Suppressor macrophage (primary cell): ENCODE measurements around the gene ANAPC2.
"Not testable (repeated sequence)": the region's sequence is repeated elsewhere in the genome, so short reads cannot be mapped to it uniquely, and the experiment has no call there.

ENCODE experiments used
- DNase-seq, 4 experiments: peaks; one replicate each; pipeline ENCODE4 v3.0.0-alpha.2; 2020 to 2022

ANAPC2 gene

DNA sequence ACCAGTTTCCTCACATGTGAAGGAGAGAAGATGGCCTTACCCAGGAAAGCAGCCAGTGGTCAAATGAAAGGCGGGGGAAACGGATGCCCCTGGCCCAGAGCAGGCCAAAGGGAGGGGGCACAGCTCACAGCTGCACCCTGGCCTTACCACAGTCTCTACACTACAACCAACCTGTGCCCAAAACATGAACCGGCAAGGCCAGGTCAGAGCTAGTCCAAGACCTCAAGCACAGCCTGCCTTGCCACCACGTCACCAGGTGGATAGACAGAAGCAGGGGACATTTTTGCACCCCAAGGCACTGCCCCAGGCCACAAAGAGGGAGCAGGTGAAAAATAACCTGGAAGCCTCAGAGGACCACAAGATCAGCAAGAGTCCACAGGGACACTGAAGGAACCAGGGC, 44.9 kb downstream of the ANAPC2 start:
- no peak for DNase-seq

DNA sequence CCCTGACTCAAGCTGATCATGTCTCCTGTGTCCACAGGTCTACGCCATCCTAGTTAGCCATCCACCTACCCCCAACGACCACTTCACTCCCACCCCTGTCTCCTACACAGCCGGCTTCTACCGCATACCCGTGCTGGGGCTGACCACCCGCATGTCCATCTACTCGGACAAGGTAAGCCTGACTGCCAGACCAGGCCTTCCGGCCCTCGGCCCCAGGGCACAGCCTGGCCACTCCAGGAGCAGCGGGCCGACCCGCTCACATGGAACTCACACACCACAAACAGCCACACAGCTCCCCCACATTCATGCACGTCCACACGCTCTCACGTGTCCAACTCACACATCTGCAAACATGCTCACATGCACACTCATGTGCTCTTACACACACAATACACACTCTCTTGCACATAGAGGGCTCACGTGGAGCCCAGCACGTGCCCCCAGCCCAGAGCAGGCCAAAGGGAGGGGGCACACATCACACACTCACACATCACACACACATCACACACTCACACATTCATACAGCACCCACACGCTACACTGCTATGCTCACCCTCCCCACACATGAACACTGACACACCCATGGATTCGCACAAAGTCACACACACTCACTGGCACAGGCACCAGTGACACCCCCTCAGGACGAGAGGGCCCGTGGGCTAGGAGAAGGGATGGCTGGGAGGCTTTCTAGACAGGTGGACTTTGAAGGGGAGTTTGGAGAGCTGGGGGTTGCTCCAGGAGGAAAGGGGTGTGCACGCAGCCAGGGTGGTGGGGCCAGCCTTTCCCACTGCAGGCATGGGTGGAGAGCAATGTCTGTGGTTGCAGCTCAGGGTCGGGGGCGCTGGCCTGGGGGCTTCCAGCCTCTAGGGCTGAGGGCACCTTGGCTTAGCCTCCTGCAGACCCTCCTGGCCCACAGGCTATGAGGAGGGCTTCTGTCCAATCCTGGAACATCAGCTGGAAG, 46.1 kb downstream of the ANAPC2 start:
- DNase-seq, result no peak

- no peak for DNase-seq
Measured at GRCh38 chr9:137141050-137141810, 47.1 kb downstream of the ANAPC2 start.

GRCh38 chr9:137140151-137141012, 48.0 kb downstream of the ANAPC2 start:
- DNase-seq, result no peak

DNA sequence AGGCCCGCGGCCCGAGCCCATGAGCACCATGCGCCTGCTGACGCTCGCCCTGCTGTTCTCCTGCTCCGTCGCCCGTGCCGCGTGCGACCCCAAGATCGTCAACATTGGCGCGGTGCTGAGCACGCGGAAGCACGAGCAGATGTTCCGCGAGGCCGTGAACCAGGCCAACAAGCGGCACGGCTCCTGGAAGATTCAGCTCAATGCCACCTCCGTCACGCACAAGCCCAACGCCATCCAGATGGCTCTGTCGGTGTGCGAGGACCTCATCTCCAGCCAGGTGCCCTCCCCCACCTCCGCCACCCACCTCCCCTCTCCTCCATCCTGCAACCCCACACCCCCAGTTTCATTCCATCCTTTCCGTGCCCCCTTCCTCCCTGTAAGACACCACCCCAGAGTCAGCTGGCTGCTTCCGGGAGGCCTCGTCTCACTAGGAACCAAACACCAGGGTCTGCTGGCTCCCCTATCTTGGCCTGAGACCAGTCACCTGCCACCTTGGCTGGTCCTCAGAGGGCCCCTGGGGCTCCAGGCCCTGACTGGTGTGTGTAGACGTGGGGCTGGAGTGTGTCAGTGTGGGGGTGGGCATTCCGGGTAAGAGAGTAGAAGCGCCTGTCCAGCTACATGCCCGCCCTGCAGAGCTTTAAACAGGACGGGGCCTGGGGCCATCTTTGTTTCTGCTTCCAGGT, 48.8 kb downstream of the ANAPC2 start:
- DNase-seq, result no peak

GRCh38 chr9:137138722-137139467, 49.5 kb downstream of the ANAPC2 start, which contains the start of gene GRIN1:
GRIN1 (plus strand) TSS chr9:137139154; CDS start chr9:137139487, 333 bp downstream.
- DNase-seq, result peak; percentile 22 to 76 (median 46)

- no peak for DNase-seq
Measured at GRCh38 chr9:137138058-137138721, 50.2 kb downstream of the ANAPC2 start.

DNA sequence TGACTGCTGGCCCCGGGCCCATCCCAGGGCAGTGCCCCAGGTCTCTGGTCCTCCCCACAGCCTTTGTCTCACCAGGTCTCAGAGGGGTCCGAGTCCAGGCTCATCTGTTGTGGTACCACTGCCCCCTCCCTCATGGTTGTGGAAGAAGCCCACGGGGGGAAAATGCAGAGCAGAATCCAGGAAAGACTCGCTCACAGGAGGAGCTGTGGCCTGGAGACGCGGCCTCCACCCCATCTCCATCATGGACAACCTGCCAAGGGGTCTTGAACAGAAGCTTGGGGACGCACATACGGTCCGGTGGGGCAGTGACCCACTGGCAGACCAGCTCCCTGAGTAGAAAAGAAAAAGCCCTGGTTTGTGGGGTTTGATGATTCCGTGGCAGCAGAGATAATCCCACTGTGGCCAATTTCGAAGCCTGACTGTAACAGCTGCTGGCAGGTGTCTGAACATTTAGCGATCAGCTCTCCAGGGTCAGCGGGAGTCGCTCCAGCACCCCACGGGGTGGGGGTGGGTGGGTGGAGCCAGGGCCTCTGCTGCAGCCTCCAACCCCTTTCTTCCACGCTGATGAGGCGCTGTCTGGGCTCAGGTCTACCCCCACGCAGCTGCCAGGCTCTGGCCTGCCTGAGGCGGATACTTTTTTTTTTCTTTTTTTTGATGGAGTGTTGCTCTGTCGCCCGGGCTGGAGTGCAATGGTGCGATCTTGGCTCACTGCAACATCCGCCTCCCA, 51.3 kb downstream of the ANAPC2 start:
- no peak for DNase-seq

DNA sequence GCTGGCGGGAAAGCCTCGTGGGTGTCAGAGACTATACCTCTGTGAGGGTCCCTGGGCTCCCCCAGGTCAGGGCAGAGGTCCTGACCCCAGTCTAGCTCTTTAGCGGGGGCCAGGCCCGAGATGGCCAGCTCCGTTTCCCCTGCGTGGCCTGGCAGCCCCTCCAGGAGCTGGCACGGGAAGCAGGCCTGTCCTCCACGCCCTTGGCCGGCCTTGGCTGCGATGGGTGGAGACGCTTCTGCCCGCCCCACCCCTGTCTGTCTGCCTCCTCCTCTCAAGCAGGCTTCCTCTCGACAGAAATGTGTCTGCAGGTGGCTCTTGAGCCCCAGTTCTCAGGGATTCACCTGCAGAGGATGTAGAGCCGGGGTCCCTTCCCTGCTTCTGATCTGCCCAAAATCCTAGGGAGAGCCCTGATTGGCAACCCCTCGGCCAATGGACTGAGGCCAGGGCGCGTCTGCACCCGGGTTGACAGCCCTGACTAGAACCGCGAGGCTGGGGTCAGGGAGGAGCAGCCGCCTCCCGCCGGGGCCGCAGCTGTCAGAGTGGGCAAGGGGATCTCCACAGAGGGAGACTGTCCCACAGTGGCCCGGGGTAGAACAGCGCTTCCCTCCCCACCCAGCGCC, 52.0 kb downstream of the ANAPC2 start:
- no peak for DNase-seq

- not testable (repeated sequence) for DNase-seq
Measured at GRCh38 chr9:137135154-137135553, 53.2 kb downstream of the ANAPC2 start.

- no peak for DNase-seq
Measured at GRCh38 chr9:137134191-137134590, 54.2 kb downstream of the ANAPC2 start.

GRCh38 chr9:137130176-137130755, 58.1 kb downstream of the ANAPC2 start:
- DNase-seq, result peak in 1 of 4 experiments; percentile 33

GRCh38 chr9:137129456-137130175, 58.7 kb downstream of the ANAPC2 start:
- DNase-seq, result peak; percentile 96 to 98 (median 97)

DNA sequence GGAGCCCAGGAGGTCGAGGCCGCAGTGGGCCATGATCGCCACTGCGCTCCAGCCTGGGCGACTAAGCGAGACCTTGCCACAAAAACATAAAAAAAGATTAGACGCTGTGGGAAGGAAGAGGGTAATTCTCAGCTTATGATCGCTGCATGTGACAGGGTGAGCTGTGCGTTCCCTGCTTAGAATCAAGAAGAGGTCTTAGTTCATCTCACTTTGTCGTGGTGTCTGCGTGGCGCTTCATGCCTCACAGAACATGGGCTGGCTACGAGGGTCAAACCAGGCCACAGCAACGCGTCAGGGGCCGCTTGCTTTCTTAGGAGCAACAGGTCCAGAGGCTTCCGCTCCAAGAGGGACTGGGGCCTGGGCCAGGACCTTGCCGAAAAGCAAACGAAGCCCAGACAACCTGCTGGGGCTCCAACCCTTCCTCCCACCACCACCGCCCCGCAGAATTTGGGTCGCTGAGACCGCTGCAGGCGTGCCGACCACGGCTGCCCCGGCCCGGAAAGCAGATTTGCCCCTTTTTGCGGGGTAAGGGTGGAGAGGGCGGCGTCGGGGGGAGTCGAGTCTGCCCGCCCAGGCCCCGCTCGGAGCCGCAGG, 59.4 kb downstream of the ANAPC2 start:
- DNase-seq, result peak in 1 of 4 experiments; percentile 22

DNA sequence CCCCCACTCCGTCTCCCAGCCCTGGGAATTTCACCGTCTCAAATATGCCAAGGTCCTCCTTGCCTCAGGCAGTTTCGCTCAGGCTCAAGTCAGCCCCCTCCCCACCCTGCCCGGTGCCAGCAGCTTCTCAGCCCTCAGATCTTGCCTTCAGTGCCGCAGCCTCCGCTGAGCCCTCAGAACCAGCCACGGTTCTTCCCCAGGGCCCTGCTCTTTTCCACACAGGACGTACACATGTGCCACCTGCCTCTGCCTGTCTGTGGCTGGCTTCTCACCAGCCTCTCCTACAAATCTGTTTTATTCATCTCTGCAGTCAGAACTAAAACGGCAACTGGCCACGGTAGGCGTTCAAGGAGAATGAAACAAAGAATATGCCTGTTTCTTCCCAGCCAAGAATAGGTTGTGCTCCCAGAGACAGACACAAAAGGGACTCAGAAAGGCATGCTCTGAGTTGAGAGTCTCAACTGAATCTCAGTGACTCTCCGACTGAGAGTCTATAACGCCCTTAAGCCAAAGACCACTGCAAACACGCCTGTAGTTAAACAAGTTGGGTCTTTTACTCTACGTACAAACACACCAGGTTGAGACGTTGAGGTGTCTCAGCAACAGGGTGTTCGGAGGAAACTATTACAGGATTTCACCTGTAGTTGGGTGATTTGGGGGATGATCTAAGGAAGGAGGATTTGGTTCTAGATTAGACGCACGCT, 60.0 kb downstream of the ANAPC2 start:
- DNase-seq, result no peak

DNA sequence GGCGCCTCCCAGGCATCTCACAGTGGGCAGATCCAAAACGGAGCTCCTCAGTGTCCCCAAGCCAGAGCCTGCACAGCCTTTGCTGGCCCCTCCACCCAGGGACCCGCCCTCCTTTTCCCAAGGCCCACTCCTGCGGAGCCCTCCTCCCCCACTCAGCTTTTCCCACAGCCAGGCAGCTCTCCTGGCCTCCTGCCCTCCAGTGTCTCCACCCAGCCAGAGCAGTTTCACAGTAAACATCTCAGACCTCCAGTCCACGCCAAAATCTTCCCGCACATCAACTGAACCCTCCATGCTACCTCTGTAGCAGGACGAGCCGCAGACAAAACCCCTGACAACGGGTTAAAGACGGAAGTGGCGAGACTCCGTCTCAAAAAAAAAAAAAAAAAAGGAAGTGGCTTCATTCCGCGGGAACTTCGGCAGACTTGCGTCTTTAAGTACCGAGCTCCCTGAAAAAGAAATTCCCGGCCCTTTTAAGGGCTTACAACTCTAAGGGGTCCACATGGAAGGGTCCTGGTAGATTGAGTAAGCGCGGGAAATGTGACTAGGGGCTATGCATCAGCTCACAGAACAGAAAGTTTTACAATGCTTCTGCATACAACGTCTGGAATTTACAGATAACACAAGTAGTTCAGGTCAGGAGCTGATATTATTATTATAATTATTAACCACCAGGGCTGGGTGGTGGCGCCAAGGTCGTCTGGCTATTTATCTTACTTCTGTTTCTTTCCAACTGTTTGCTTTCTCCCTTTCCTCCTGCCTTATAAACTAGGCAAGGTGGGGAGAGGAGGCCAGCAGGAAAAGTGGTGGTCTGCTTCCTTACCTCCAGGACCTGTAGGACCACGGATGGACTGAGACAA, 60.8 kb downstream of the ANAPC2 start:
- peak; percentile 75 to 84 (median 80) for DNase-seq
